GM23338 (cell line): ENCODE data around the gene CLIC3. TPM values are rescaled to one million over a fixed set of nuclear protein-coding genes. Genes with fewer than 3 reads are reported as not detected.

Experiments used
- ATAC-seq: fragments of 200-7000 bp; cut with Tn5 transposase; 3 replicates; pipeline ENCODE4 v1.9.1; 2020
- DNase-seq: peaks from one replicate; pipeline ENCODE4 v3.0.0-alpha.2; 2015; ENCODE audit warnings: low spot score
- H2AFZ ChIP-seq: fragments of 200-600 bp; sonication (generic); 2 replicates; pipeline ENCODE4 v1.8.0; 2016; ENCODE audit warnings: antibody characterized with exemption, mild to moderate bottlenecking, moderate library complexity
- H3F3A ChIP-seq: fragments of 200-600 bp; sonication (generic); replicated peaks from 2 replicates; pipeline ENCODE4 v1.8.0; 2017; ENCODE audit warnings: antibody characterized with exemption, mixed run types, low read depth
- H3K27ac ChIP-seq: fragments of 200-600 bp; sonication (generic); 2 replicates; pipeline ENCODE4 v1.6.1; 2016; ENCODE audit warnings: low read depth
- H3K27me3 ChIP-seq: fragments of 200-600 bp; sonication (generic); 2 replicates; pipeline ENCODE4 v1.8.0; 2016; ENCODE audit warnings: mild to moderate bottlenecking, mixed run types, moderate library complexity; ENCODE audit not compliant: insufficient read depth
- H3K36me3 ChIP-seq: fragments of 200-600 bp; sonication (generic); 2 replicates; pipeline ENCODE4 v1.8.0; 2016; ENCODE audit warnings: mild to moderate bottlenecking; ENCODE audit not compliant: insufficient read depth
- H3K4me1 ChIP-seq: fragments of 200-600 bp; sonication (generic); 2 replicates; pipeline ENCODE4 v1.8.0; 2016; ENCODE audit warnings: mild to moderate bottlenecking, moderate library complexity; ENCODE audit not compliant: insufficient read depth
- H3K4me2 ChIP-seq: fragments of 200-600 bp; sonication (generic); 2 replicates; pipeline ENCODE4 v1.7.1; 2017; ENCODE audit warnings: mixed run types
- H3K4me3 ChIP-seq: fragments of 200-600 bp; sonication (generic); 2 replicates; pipeline ENCODE4 v1.6.1; 2016; ENCODE audit warnings: mixed run types
- H3K79me2 ChIP-seq: fragments of 200-600 bp; sonication (generic); replicated peaks from 2 replicates; pipeline ENCODE4 v1.8.0; 2017; ENCODE audit warnings: mild to moderate bottlenecking; ENCODE audit not compliant: insufficient read depth
- H3K9me2 ChIP-seq: fragments of 200-600 bp; sonication (generic); 2 replicates; pipeline ENCODE4 v1.8.0; 2017; ENCODE audit not compliant: insufficient read depth
- H4K20me1 ChIP-seq: fragments of 200-600 bp; sonication (generic); replicated peaks from 2 replicates; pipeline ENCODE4 v1.8.0; 2017; ENCODE audit warnings: mild to moderate bottlenecking; ENCODE audit not compliant: insufficient read depth
- H3K27ac Mint-ChIP-seq: 2 replicates; pipeline ENCODE4 v1.8.0; 2020; ENCODE audit warnings: inconsistent platforms, mild to moderate bottlenecking, moderate library complexity, mixed read lengths
- H3K27me3 Mint-ChIP-seq: 3 replicates; pipeline ENCODE4 v1.8.0; 2022; ENCODE audit warnings: low read depth, mild to moderate bottlenecking, moderate library complexity, mixed read lengths, inconsistent platforms; ENCODE audit not compliant: insufficient read depth, poor library complexity
- H3K36me3 Mint-ChIP-seq: 3 replicates; pipeline ENCODE4 v1.8.0; 2021; ENCODE audit warnings: low read depth, mild to moderate bottlenecking, inconsistent platforms, moderate library complexity, mixed read lengths
- H3K4me1 Mint-ChIP-seq: 3 replicates; pipeline ENCODE4 v1.8.0; 2020; ENCODE audit warnings: mild to moderate bottlenecking, inconsistent platforms, mixed read lengths
- H3K4me3 Mint-ChIP-seq: 3 replicates; pipeline ENCODE4 v1.8.0; 2021; ENCODE audit warnings: moderate library complexity, mild to moderate bottlenecking, inconsistent platforms, mixed read lengths
- H3K9me3 Mint-ChIP-seq: 3 replicates; pipeline ENCODE4 v1.8.0; 2020; ENCODE audit warnings: moderate library complexity, mild to moderate bottlenecking, inconsistent platforms, mixed read lengths
- CREB1 ChIP-seq: fragments of 250-450 bp; sonication (Bioruptor Pico); IDR thresholded peaks from 2 replicates; pipeline ENCODE4 v1.5.0; 2020; ENCODE audit warnings: low read depth, mild to moderate bottlenecking, moderate library complexity
- EZH2 ChIP-seq: fragments of 200-600 bp; sonication (generic); IDR thresholded peaks from one replicate; pipeline ENCODE4 v1.8.0; 2017; ENCODE audit warnings: antibody characterized with exemption, mild to moderate bottlenecking, low read depth; ENCODE audit not compliant: unreplicated experiment
- EZH2phosphoT487 ChIP-seq: fragments of 200-600 bp; sonication (generic); IDR thresholded peaks from one replicate; pipeline ENCODE4 v1.8.1; 2018; ENCODE audit warnings: antibody characterized with exemption; ENCODE audit not compliant: unreplicated experiment
- JUNB ChIP-seq: IDR thresholded peaks from one replicate; pipeline ENCODE4 v1.6.1; 2016; ENCODE audit warnings: antibody characterized with exemption; ENCODE audit not compliant: unreplicated experiment
- NANOG ChIP-seq: IDR thresholded peaks from 2 replicates; pipeline ENCODE4 v1.6.1; 2016; ENCODE audit warnings: antibody characterized with exemption, borderline replicate concordance
- POLR2AphosphoS5 ChIP-seq: IDR thresholded peaks from 2 replicates; pipeline ENCODE4 v1.6.1; 2016; ENCODE audit warnings: antibody characterized with exemption, low read depth
- REST ChIP-seq: IDR thresholded peaks from one replicate; pipeline ENCODE4 v1.6.1; 2018; ENCODE audit warnings: antibody characterized with exemption; ENCODE audit not compliant: unreplicated experiment
- STAT1 ChIP-seq: IDR thresholded peaks from one replicate; pipeline ENCODE4 v1.6.1; 2016; ENCODE audit warnings: antibody characterized with exemption; ENCODE audit not compliant: unreplicated experiment
- ZNF114 ChIP-seq: fragments of 250-450 bp; sonication (Bioruptor Pico); IDR thresholded peaks from 2 replicates; pipeline ENCODE4 v1.5.0; 2020; ENCODE audit warnings: mild to moderate bottlenecking, moderate library complexity
- ZNF331 ChIP-seq: fragments of 250-450 bp; sonication (Bioruptor Pico); IDR thresholded peaks from 2 replicates; pipeline ENCODE4 v1.5.0; 2020; ENCODE audit warnings: low read depth, mild to moderate bottlenecking, moderate library complexity
- ZNF462 ChIP-seq: fragments of 250-450 bp; sonication (Bioruptor Pico); IDR thresholded peaks from 2 replicates; pipeline ENCODE4 v1.5.0; 2020; ENCODE audit warnings: mild to moderate bottlenecking, moderate library complexity
- polyA plus RNA-seq: library from polyadenylated mRNA; unstranded; fragments of >200 nt; fragmentation: Nextera tagmentation; extraction: Ambion mirVana; gene quantifications from 2 replicates; pipeline ENCODE4 v1.2.1, GENCODE V29; 2016
- total RNA-seq: library from RNA; depleted of rRNA; stranded (reverse); fragments of >200 nt; shearing (Covaris generic); gene quantifications from 2 replicates; pipeline ENCODE4 v1.2.3, GENCODE V29; 2014
- TF ChIP-seq, protein P1 (sequence below): IDR thresholded peaks from 2 replicates; pipeline ENCODE4 v1.6.1; 2016; ENCODE audit warnings: antibody characterized with exemption
- TF ChIP-seq, protein P2 (sequence below), 2 experiments: fragments of 200-600 bp in 1 of 2; sonication (generic) in 1 of 2; conservative IDR thresholded peaks; 2 replicates each; pipeline versions ENCODE4 v1.5.1 to v1.6.1; 2016 to 2017; ENCODE audit warnings: antibody characterized with exemption in 2 of 2, low read depth in 2 of 2, mild to moderate bottlenecking in 2 of 2, moderate library complexity in 1 of 2

CLIC3 gene
- total and polyA plus RNA-seq, 2 experiments from 2014 or later, result 0.53 to 0.56 TPM

GRCh38 chr9:137009217-137009616, 12.8 kb upstream of the CLIC3 start:
- Histone ChIP-seq H3K4me3 (no peak overlapping the region), H3K9me2 (no peaks in the 10 kb centered on the region), H3K27me3 (no peaks in the 10 kb centered on the region), H3K36me3 (no peaks in the 10 kb centered on the region), H2AFZ (no peak overlapping the region), H3K27ac (no peak overlapping the region), H3K4me1 (no peaks in the 10 kb centered on the region), H3F3A (no peaks in the 10 kb centered on the region), H3K79me2 (no peaks in the 10 kb centered on the region), H4K20me1 (no peaks in the 10 kb centered on the region), H3K4me2 (no peak overlapping the region)
- Mint-ChIP-seq H3K4me1 (no peaks in the 10 kb centered on the region), H3K4me3 (no peak overlapping the region), H3K27me3 (peaks cover 3% of the 10 kb centered on the region), H3K27ac (no peak overlapping the region), H3K36me3 (peaks cover 6% of the 10 kb centered on the region; the same call in 2 of the 3 replicates), H3K9me3 (peaks cover 19% of the 10 kb centered on the region)
- ATAC-seq (no peak), DNase-seq (no peak)
- TF ChIP-seq ZNF462 (no peak), EZH2 (no peak), STAT1 (no peak), EZH2phosphoT487 (no peak), NANOG (no peak), ZNF331 (CRISPR knock-in tag) (no peak), POLR2AphosphoS5 (no peak), CREB1 (no peak), JUNB (no peak), ZNF114 (CRISPR knock-in tag) (no peak), REST (no peak)
- TF ChIP-seq, protein P1, sequence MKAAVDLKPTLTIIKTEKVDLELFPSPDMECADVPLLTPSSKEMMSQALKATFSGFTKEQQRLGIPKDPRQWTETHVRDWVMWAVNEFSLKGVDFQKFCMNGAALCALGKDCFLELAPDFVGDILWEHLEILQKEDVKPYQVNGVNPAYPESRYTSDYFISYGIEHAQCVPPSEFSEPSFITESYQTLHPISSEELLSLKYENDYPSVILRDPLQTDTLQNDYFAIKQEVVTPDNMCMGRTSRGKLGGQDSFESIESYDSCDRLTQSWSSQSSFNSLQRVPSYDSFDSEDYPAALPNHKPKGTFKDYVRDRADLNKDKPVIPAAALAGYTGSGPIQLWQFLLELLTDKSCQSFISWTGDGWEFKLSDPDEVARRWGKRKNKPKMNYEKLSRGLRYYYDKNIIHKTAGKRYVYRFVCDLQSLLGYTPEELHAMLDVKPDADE, result no peak
- TF ChIP-seq, protein P2, sequence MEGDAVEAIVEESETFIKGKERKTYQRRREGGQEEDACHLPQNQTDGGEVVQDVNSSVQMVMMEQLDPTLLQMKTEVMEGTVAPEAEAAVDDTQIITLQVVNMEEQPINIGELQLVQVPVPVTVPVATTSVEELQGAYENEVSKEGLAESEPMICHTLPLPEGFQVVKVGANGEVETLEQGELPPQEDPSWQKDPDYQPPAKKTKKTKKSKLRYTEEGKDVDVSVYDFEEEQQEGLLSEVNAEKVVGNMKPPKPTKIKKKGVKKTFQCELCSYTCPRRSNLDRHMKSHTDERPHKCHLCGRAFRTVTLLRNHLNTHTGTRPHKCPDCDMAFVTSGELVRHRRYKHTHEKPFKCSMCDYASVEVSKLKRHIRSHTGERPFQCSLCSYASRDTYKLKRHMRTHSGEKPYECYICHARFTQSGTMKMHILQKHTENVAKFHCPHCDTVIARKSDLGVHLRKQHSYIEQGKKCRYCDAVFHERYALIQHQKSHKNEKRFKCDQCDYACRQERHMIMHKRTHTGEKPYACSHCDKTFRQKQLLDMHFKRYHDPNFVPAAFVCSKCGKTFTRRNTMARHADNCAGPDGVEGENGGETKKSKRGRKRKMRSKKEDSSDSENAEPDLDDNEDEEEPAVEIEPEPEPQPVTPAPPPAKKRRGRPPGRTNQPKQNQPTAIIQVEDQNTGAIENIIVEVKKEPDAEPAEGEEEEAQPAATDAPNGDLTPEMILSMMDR (conservative IDR thresholded peaks at IDR 0.05; ENCODE audit: low read depth in 2 of 2), result no peak
